GM03348 (cell line): Measurements from ENCODE around the gene ATP11A.

Source experiments
- DNase-seq: peaks from one replicate; pipeline ENCODE4 v3.0.0; 2012; ENCODE audit warnings: low spot score

ATP11A gene

DNA sequence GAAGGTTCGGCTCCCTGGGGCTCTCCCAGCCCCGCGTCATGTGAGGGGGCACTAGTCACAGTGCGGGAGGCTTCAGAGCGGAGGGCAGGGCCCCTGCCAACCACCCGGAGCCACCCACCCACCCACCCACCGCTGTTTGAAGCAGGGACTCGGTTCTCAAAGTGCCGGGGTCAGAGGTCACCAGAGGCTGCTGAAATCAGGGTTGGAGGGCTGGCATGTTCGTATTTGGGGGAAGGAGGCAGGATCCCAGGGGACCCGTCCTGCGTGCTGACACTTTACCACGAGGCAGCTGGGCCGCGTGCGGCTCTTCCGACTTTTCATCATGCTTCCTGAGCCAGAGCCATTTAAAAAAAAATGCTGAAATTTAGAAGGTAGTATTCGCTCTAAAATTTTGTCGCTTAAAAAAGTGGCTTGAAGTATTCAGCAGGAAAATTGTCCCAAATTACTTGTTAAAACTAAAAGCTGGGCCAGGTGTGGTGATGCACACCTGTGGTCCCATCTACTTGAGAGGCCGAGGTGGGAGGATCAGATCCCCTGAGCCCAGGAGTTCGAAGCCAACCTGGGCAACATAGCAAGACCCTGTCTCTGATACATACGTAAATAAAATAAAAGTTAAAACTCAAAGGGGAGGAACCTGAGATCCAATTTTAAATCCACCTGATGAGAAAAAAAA lies 21.2 kb downstream of the ATP11A start:
- no peak for DNase-seq

DNA sequence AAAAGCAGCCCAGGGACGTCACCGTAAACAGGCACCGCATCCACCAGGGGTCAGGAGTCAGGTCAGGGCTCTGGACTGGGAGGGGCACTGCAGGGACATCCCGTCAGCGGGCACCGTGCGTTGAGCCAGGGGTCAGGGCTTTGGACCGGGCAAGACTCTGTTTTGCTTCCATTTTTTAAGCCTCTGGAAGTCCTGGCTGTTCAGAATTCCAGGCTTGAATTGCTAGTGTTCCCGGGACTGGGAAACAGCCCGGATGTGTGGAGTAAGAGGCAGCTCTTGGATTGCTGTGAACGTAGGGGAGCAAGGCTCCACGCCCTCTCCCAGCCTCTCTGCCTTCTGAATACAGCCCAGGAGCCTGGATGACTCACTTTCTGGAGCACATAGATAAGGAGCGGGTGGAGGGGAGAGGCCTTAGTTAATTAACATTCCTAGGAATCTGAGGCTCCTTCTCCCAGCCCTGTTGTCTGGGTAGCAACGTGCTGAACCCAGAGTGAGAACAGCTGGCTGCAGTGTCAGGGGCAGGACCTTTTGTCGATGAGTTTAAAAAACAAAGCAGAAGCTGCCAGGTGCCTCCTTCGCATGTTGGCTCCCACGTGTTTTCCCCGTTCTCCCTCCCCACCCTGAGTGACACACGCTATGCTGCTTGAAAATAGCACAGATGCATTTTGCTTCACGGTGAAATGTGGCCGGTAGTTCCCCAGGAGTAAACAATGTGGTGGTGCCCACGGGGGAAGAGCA lies 21.9 kb downstream of the ATP11A start:
- peak; percentile 97 for DNase-seq

DNA sequence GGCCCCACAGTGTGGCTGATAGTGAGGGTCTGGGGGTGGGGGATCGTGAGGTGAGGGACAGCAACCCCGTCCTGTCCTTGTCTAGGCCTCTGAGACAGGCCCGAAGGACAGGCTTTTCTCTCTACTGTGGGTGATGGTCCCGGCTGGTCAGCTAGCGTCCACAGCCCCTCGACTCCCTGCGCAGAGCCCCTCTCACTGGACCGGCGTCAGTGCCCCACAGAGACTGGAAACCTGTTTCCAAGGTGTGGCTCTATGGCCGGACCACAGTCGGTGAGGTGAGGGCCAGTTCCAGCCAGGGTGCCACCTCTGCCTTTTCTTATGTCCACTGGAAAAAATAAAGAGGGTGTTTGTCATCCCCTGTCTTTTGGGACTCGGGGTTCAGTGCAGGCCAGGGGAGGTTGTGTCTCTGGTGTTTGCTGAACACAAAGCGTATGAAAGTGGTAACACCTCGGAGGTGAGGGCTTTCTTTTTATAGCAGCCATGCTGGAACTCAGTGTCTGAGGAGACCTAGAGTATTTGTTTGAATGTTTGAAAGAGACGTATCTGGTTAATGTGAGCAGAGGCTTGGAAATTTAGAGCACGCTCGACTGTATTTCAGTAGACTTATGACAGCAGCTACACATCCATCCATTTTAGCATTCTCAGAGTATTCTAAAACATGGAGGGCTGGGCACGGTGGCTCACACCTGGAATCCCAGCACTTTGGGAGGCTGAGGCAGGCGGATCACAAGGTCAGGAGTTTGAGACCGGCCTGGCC lies 22.8 kb downstream of the ATP11A start:
- DNase-seq = no peak

DNA sequence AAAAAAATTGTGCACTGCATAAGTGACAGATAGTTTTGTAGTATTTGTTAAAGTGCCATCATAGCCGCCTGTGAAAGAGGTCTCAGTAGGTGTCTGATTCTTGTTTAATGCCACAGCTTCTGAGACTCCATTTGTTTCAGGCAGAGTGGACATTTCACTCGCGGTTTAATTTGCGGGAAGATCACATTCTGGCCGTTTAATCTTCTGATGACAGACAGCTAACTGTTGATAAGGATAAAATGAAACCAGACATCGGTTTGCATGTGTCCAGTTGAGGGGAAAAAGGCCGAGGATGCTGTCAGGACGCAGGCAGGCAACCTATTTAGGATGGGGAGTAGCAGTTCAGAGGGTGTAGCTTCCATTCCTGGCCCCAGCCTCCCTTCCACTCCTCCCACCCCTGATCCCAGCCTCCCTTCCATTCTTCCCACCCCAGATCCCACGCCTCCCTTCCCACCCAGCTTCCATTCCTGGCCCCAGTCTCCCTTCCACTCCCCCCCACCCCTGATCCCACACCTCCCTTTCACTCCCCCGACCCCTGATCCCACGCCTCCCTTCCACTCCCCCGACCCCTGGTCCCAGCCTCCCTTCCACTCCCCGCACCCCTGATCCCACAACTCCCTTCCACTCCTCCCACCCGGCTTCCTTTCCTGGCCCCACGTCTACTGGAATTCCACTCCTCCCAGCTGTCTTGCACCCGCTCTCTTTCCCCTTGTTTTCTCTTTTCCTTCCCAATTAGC lies 23.8 kb downstream of the ATP11A start:
- DNase-seq = no peak

DNA sequence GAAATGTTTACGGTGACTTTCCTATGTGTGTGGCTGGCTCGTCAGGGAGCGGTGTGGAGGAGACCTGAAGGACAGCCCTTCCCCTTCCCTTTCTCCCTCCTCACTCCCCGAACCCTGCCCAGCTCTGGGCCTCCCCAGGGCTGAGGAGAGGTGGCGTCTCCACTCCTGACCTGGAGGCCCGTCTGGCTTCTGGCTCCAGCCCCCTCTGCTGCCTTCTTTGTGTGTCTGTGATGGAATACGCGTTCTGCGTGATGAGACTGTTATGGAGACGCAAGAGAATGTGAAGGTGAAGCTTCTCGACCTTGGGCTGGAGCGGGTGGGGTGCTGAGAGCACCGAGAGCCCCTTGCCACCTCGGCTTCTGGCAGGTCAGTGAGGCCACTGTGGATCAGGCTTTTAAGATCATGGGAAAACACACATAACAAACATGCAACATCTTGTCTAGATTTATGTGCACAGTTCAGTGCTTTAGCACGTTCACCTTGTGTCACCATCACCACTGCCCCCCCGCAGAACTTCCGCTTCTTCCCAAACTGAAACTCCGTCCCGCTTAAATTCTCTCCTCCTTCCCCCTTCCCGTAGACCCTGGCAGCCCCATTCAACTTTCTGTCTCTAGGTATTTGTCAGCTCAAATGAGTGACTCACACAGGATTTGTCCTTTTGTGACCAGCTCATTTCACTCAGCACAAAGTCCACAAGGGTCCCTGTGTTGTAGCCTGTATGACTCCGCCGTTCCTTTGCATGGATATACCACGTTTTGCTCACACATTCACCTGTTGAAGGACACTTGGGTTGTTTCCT lies 24.7 kb downstream of the ATP11A start:
- DNase-seq = no peak

DNA sequence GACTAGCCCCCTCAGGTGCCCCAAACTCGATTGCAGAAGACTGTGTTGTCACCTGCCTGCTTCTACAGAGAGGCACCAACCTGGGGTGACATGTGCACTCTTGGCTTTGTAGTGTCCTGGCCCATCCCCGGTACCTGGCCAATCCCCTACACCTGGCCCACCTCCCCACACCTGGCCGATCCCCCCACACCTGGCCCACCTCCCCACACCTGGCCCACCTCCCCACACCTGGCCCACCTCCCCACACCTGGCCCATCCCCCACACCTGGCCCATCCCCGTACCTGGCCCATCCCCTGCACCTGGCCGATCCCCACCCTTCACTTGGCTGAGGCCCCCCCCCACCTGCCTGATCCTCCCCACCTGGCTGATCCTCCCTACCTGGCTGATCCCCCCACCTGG lies 25.4 kb downstream of the ATP11A start:
- no peak for DNase-seq

DNA sequence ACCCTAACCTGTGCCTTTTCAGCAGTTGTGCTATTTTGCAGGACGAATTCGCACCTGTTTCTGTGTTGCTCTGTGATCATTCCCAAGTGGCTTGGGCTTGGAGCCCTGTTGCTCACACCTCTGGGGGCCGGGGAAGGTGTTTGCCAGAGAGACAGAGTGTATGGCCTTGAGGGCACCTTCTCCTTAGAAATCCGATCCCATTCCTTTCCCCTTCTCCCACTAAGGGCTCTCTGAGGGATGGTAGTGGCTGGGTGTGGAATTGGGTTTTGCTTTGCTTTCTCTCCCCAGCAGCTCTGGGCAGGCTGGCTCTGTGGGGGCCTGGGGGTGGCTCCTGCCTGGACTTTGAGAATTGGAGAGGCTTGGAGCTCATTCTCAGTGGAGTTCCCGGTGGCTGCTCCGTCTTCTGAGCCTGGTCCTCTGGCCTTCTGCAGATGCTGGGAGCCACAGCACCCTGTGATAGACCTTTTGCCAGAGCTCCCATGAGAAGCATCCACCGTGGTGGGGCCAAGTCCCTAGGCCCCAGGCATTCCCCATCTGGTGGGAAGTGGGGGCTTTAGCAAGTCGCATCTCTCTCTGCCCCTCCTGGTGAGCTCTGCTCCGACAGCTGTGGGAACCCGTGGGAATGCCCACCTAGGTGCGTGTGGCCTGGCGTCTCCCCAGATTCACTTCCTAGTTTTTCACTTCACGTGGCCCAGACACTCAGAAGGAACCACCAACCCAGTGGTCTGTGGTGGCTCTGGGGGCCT lies 26.1 kb downstream of the ATP11A start:
- no peak for DNase-seq

DNA sequence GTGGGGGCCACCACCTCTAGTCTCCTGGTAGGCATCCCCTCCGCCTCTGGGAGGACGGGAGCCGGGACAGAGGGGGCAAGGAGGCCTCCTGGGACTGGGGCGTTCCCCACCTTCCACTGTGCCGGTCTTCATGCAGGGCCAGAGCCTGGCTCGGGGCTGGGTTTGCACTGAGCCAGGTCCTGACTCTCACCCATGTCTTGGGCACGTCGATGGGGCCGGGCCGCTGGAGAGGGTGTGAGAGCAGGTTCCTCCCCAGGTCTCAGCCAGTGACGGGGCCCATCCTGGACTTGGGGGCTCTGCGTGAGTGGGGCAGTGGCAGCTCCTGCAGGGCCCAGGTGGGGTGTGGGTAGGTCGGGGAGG lies 26.6 kb downstream of the ATP11A start:
- no peak for DNase-seq

DNA sequence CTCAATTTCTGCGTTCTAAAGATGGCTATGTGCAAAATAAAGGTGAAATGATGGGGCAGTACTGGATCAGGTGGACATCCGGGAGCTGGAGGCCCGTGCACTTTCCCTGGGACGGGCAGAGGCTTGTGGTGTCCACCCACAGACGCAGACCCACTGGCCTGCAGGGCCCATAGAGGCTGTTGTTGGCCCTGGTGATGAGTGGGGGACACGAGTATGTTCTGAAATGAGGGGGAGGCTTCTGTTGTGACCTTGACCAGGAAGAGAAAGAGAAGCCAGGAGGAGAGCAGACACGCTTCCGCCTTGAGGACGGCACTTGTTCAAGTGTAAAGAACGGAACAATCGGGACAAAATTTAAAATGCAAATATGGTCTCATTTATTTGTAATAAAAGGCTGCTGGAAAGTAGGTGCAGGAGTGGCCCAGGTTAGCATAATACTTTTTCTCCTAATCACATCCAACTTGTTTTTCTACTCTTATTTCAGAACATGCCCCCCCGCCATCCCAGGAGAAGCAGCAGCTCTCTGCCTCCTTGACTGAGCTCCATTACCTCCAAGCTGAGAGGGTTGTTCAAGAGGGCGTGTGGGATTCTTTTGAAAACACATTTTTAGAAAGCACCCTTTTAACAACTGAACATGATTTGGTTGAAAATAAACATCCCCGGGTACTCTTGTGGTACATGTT lies 27.1 kb downstream of the ATP11A start:
- no peak for DNase-seq

DNA sequence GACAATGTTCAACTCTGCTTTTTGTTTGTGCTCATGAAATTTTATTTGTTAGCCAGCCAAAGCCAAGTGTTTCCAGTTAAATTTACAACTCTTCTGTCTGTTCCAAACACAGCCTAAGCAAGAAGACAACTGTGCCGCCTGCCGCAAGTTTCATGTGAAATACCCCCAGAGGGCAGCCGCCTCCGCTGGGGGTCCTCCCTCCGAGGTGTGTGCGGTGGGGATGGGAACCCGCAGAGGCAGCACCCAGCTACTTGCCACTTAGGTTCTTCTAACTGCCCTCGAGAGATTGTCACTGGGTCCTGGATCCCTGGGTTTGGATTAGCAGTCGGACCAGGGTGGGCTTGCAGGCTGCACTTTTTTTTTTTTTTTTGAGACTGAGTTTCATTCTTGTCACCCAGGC lies 28.5 kb downstream of the ATP11A start:
- DNase-seq = no peak

DNA sequence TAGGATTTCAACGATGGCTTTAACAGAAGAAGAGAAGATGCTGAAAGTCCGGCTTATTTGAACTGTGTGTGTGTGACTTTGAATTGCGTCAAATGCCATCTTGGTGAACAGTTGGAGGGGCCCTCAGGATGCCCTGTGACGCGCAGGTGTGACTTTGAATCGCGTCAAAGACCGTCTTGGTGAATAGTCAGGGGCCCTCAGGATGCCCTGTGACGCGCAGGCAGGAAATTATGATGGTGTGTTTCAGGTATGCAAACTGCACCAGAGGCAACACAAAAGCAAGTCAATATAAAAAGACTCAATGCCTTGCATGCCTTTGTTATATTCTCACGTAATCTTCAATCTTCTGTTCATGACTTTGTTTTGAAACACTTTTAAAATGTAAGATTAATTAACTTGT lies 29.2 kb downstream of the ATP11A start:
- no peak for DNase-seq

DNA sequence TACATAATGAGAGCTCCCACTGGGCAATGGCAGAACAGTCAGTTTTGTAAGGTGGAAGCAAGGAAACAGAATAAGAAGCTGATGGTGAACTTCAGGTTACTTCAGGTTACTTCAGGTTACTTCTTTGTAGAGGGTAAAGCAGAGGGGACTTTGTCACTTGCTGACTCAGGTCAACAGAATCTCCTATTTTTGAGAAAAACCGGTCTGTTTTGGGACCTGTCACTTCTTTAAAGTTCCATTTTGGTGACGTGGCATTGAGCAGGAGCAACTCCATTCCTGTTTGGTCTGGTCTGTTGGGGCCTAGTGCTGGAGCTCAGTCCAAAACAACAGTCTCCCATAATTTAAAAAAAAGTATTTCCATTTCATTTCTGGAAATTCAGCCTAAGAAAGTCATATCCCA lies 29.7 kb downstream of the ATP11A start:
- DNase-seq = no peak

DNA sequence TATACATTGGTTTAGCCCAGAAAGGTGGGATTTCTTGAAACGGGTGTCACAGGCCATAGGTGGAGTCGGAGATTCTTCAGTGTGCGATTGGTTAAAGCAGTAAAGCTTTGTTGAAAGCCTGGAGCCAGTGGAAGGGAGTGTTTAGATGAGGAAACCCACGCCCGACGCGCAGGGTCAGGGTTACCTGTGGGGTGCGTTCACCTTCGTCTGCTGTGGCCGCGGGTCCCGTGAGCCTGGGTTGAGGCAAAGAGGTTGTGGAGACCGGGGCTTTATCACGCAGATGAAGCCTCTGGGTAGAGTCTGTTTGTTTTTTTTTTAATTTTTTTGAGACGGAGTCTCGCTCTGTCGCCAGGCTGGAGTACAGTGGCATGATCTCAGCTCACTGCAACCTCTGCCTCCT lies 30.4 kb downstream of the ATP11A start:
- DNase-seq = no peak

DNA sequence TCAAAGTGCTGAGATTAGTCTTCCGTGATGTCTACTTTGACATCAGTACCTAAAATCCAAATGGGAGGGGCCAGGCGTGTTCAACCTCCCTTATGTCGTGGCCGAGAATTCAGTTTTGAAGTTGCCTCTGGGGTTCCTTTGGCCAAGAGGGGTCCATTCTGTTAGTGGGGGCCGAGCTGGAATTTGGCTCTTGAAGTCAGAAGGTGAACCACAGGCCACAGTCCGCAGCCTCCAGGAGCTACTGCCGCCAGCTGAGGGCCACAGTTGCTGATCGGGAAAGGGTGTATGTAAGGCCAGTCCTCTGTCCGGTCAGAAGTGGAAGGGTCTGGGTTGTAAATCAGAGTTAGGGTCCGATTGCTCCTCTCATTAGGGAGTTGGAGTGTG lies 31.0 kb downstream of the ATP11A start:
- no peak for DNase-seq

DNA sequence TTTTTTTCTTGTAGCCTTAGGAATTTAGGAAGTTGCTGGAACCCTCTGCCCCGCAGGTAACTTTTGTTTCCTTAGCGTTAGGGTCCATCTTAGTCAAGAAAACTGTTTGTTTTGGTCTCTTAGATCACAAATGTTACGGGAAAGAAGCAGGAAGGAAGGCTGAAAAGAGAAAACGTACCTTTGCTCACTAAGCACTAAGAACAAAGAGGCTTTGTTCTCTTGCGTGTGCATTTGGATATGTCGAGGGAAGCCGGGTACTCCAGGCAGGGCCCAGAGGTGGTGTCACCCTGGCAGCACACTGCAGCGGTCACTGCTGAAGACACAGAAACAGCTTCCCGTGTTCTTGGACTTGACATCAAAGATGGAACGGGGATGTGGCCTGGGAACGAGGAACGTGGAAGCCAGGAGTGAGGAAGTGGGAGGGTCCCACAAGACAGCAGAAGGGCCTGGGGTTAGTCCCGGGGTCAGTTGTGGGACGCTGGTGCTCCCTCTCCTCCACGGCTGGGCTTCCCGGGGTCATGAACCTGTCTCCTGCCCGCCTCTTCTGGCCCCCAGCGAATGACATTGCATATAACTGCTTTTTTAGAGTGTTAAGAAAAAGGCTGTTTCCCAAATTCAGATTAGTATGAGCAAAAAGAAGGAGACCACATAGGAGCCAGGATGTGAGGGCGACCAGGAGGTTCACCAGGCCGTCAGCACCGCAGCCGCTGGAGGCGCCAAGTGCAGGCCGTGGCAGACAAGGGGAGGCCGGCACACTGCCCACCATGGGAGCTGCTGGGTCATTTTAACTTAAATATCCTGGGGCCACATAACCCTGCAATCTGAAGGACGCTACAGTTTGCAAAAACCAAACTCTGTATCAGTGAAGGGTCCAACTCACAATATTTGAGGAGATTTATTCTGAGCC lies 31.6 kb downstream of the ATP11A start:
- no peak for DNase-seq

DNA sequence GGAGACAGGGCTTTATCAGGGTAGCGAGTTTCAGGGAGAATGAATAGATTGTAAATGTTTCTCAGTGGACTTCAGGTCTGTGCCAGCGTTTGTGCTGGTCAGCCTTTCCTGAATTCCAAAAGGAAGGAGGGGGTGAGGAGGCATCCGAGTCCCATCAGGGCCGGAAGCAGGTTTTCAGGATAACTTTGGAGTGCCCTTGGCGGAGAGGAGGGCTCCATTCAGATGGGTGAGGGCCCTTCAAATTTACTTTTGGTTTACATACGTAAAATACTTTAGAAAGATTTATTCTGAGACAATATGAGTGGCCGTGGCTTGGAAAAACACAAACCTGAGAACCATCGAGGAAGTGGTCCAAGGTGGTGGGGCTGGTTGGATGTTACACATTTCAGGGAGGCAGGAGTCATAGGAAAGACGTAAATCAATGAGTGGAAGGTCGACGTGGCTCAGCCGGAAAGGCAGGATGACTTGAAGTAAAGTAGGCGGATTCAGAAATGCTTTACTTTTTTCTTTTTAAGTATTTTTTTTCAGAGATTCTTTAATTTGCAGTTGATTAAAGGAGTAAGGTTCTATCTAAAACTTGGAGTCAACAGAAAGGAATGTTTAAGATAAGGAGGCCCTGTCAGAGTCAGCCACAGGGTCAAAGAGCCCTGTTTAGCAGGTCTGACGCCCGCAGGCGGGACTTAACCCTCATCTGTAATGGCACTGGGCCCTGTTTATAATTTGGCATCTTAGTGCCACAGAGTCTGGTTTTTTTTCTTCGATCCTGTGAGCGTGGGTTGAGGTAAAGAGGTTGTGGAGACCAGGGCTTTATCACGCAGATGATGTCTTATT lies 32.8 kb downstream of the ATP11A start:
- DNase-seq = peak; percentile 57

DNA sequence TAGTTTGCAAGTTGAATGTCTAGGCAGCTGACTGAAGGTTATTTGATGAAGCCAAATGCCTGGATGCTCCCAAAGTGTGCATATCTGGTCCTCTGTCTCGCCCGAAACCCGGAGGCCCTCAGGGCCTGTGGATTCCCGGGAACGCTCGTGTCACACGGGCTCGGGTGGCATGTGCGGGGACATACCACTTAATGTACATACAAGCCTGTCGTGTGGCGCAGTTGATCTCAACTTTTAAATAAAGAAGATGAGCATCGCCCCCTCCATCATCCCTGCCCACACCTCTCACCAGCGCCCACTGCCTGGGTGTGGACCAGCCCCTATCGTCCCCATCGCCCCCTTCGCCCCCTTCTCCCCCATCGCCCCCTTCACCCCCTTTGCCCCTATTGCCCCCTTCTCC lies 33.9 kb downstream of the ATP11A start:
- no peak for DNase-seq

DNA sequence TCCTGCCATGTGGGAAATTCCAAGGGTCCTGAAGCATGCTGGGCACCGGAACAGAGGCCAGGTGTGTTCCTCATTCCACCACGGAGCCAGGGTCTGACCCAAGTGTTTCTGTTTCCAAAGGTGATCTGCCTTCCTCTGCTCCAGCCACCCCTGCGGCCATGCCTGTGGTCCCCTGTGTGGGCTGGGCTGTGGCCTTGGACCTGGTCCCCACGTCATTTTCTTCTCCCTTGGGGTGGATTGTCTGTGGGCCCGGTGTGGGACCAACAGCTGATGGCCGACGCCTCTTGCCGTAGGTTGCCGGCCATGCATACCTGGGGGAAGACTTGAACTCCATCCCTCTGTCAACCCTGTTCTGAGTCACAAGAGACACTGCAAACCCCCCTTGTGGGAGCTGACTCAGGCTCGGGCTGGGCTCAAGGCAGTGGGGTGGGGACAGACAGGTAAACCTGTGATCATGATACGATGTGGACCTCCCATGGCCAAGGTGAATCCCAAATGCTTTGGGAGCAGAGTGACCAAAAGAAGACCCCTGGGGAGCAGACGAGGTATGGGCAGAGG lies 35.0 kb downstream of the ATP11A start:
- DNase-seq = no peak
